LHCN-M2 (cell line): ENCODE results near the gene DNAJB8. TPM values are rescaled to one million over a fixed set of nuclear protein-coding genes. Genes with fewer than 3 reads are reported as not detected.

Experiments used
- DNase-seq: peaks from one replicate; pipeline ENCODE4 v3.0.0-alpha.2; 2012; ENCODE audit warnings: low read depth
- total RNA-seq: library from RNA; depleted of rRNA; stranded (reverse); fragments of >200 nt; gene quantifications from 2 replicates; pipeline ENCODE4 v1.2.3, GENCODE V29; 2014

The DNAJB8 gene
- total RNA-seq, 1 experiment from 2014 or later, result not detected

DNA sequence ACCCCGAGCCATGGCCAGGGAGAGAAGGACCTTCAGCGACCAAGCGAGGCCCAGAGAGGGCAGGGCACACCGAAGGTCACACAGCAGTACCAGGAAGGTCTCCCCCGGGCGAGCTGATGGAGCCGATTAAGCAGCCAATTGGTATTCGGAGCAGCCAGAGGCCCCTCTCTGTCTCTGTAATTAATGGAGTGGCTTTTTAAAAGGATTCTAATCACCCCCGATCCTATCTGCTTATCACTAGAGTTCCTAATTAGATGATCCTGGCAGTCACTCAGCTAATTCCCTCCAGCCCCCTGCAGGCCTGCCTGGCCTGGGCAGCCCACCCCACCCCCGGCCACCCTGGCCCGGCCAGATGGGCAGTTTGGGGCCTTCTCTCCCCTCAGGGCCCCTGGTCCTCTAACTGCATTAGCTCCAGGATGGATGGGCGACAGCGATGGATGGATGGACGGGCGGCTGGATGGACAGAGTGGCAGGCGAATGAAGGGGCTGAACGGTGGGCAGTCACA lies 1.6 kb upstream of the DNAJB8 start:
- no peak for DNase-seq

DNA sequence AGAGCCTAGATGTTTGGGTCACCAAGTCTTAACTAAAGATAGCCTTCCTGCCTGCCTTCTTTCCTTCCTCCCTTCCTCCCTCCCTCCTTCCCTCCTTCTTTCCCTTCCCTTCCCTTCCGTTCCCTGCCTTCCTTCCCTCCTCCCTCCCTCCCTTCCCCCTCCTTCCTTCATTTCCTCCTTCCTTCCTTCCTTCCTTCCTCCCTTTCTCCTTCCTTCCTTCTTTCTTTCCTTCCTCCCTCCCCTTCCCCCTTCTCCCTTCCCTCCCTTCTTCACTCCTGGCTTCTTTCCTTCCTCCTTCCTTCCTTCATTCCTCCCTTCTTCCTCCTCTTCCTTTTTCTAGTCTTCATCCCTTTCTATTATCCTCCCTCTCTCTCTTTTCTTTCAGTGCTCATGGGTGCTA lies 2.0 kb downstream of the DNAJB8 start:
- DNase-seq, result no peak

- DNase-seq, result no peak
These were observed 2.5 kb downstream of the DNAJB8 start for GRCh38 chr3:128464188-128464587.

DNA sequence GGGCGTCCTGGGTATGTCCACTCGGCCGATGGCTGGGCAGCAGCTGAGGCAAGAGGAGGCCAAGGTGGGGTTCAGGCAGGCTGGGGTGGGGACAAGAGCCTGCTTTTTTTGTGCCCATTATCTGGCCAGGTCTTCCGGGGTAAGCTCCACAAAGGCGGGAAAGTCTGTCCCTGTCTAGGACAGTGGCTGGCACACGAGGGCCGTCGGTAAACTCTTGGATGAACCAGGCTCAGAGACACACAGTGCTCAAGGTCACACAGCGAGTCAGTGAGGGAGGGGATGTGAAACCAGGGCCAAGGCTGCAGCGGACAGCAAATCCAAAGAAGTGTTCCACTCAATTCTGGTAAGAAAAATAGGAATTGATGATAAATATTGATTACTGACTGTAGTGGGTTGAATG lies 2.9 kb downstream of the DNAJB8 start:
- no peak for DNase-seq

GRCh38 chr3:128463354-128463753 lies 3.3 kb downstream of the DNAJB8 start:
- no peak for DNase-seq

DNA sequence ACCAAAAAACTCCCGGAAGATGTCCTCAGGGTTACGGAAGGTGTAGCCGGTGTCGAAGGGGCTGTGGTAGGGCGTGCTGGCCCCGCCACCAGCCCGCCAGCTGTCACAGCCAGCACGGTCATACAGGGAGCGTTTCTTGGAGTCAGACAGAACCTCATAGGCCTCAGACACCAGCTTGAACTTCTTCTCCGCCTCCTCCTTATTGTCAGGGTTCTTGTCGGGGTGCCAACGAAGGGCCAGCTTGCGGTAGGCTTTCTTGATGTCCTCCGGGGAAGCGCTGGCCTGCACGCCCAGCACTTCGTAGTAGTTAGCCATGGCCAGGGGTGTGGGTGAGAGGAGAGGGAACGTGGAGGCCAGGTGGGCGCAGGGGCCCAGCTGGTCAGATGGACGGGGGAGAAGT lies 3.8 kb downstream of the DNAJB8 start:
- DNase-seq, result no peak

GRCh38 chr3:128462341-128462910 lies 4.3 kb downstream of the DNAJB8 start:
- no peak for DNase-seq

DNA sequence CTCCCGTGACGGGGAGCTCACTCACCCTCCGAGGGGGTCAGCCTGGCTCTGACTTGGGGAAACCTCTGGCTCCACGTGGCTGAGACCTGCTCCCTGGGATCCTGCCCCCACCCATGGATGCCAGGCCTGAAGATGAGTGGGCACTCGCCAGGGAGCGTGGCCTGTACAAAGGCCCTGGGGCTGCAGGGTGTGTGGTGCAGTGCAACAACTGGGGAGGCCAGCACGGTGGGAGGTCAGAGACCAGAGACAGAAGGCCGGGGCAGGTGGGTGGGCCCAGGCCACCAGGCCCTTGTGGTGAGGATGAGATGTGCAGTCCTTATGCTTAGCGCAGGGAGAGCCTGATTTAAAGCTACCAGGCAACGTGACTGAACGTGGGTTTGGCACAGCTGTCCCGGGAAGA lies 5.0 kb downstream of the DNAJB8 start:
- no peak for DNase-seq

- no peak for DNase-seq
These were observed 7.2 kb downstream of the DNAJB8 start for GRCh38 chr3:128459461-128459820.

DNA sequence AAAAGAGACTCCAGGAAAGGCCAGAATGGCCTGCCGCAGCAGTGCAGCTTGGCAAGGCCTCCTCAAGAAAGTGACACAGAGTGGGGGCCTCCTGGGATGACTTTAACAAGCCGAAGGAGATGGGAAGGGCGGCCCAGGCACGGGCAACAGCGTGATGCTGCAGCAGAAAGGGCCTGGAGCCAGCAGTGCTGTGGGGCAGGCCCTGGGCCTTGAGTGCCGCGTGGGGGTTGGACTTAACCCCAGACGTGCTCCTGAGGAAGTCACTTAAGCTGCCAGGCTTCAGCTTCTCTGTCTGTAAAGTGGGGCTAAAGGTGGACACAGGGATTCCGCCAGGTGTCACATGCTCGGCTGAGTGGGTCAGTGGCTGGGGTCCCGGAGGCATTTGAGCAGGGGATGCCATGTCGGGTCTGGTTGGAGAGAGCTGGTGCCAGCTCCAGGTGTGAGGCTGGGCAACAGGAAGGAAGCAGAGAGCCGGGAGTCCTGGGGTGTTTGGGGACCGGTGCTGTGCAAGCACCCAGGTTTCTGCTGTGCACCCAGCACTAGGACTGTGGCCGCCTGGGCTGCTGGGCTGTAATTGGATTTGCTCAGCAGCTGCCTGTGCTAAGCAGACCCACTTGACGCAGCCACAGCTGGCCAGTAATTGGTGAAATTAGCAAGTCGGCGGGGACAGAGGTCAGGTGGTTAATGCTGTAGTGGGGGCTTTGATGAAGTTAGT lies 7.8 kb downstream of the DNAJB8 start:
- no peak for DNase-seq

DNA sequence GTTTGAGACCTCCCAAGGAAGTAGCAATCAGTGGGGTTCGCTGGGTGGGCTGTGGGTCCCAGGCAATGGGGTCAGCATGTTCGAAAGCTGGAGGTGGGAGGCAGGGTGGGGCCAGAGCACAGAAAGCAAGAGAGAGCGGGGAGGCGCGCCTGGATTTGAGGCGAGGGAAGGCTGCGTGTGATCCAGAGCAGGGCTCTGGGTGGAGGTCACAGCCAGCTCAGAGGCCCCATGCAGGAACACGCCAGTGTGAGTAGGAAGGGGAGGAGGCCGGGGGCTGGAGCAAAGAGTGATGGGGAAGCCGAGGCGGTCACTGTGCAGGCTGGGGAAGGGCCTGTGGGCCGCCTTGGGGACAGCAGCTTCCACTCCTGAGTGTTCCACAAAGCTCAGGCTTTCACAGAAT lies 8.8 kb downstream of the DNAJB8 start:
- DNase-seq, result no peak

- DNase-seq, result no peak
These were observed 9.6 kb downstream of the DNAJB8 start for GRCh38 chr3:128456776-128457715.

DNA sequence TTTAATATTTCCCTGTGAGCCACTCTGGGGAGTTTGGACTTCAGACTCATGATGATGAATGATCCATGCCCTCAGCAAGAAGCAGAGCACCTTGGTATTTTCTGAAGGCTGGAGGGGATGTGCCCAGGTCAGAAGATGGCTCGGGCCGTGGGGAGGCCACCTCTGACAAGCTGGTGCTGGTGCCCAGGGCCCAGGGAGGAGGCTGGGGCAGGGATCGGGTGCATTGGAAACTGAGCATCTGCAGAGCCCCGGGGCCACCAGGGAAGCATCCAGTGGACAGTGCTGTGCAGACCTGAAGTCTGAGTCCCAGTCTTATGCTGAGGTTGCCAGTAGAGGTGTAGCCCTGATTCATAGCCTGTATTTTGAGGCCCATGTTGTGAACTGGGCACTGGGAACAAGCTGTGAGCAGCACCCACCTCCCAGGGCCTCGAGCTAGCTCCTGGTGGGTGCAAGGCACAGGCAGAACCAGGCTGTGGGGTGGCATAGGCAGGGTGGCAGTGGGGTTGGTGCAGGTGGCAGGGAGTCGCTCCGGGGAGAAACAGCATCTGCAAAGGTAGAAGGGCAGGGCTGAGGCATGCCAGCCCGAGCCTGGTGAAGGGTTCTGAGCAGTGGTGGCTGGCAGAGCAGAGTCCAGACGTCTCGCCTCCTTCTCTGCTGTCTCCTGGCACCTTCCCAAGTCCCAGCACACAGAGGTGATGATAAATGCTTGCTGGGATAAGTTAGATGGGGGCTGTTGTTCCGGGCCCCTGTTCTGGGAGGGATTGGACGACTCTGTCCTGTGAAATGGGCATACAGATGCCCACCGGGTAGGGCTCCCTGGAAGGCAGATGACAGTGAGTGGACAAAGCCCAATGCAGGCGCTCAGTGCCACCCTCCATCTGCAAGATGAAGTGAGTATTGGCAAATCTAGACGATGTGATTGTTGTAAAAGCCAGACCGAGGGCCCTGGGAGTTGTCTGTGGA lies 10.6 kb downstream of the DNAJB8 start:
- DNase-seq, result no peak

- DNase-seq, result no peak
These were observed 11.6 kb downstream of the DNAJB8 start for GRCh38 chr3:128455116-128455515.

- DNase-seq, result no peak
These were observed 12.4 kb downstream of the DNAJB8 start for GRCh38 chr3:128454310-128454618.

GRCh38 chr3:128453501-128454309 lies 13.0 kb downstream of the DNAJB8 start:
- no peak for DNase-seq

DNA sequence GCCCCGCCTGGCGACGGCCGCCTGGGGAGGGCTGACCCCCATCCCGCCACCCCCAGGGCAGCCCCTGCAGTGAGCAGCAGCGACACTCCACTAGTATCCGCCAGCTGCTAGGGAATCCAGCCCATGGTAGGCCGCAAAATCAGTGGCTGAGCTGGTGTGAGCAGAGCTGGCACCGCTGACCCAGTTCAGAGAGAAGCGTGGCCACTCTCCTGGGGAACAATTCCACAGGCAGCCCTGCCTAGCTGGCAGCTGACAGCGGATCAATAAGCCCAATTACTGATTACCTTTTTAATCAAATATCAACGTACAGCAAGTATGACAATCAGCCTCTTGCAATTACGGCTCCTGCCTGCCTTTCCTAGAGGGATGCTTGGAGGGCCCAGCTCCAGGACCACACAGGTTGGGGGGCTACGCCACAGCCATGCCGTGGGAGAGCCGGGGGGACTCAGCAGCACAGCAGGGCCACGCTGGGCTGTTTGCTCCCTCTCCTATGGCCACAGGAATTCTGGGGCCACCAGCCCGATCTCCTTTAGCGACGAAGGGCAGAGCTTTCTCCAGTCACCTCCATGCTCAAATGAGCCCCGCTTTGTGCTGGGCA lies 13.9 kb downstream of the DNAJB8 start:
- DNase-seq, result no peak

GRCh38 chr3:128452120-128452519 lies 14.6 kb downstream of the DNAJB8 start:
- no peak for DNase-seq

- no peak for DNase-seq
These were observed 17.5 kb downstream of the DNAJB8 start for GRCh38 chr3:128449111-128449638.

DNA sequence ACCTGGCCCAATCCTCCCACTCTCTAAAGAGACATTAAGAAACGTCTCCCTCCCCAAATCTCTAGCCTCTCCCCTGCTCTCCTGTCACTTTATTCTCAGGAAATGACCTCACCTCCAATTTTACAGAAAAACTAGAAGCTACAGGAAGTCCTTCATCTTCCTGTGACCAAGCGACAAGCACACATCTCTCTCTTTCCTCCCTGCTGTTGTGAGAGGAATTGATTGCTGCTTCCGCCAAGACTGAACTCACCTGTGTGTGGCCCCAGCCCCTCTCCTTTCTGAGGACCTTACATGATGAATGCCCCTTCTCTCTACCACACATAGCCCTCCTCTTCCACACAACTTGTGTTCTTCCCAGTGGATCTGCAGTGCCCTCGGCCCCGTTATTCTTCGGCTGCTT lies 18.2 kb downstream of the DNAJB8 start:
- no peak for DNase-seq
